ENCODE measurements around the gene LCLAT1. TPM values are rescaled to one million over a fixed set of nuclear protein-coding genes. Genes with fewer than 3 reads are reported as not detected.

Gene LCLAT1
- total and polyA plus RNA-seq, 2 of the 4 experiments (the other 2 are of a cell fraction), result 7.5 to 11.5 TPM

DNA sequence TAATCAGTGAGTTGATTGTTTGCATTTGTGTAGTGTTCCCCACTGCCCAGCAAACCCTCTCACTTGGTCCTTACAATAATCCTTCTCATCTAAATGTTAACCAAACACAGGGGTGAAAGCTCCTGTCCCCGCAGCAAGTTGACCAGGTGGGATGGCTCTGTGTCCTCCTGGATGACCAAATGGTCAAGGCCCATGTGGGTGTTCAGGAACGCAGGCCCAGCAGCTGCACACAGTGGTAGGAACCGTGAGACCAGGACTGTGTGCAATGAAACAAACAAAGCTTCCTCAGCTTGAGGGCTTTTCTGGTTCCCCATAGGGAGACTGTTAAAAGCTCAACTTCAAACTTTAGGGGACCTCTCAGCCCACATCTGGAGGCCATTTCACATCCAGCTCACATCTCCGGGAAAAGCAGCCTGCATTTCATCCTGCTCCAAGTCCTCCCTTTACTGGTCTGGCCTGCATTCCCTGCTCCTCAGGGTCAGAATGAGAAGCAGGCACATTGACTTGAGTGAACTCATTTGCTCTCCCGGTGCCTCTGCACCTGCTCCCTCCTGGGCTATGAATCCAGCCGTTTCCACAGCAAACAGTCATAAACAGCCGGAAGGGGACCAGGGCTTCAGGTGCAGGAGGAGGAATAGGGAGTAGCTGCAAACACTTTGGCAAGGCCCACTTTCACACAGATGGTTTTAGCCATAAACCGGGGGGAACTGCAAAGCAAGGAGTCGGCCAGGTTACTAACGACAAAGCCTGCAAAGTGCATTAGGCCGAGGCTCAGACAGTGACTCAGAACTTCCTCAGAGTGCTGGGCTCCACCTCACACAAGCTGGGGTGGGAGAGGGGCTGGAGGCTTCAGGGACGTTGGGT lies 215.5 kb downstream of the LCLAT1 start (continued):
- TF ChIP-seq, protein P1, sequence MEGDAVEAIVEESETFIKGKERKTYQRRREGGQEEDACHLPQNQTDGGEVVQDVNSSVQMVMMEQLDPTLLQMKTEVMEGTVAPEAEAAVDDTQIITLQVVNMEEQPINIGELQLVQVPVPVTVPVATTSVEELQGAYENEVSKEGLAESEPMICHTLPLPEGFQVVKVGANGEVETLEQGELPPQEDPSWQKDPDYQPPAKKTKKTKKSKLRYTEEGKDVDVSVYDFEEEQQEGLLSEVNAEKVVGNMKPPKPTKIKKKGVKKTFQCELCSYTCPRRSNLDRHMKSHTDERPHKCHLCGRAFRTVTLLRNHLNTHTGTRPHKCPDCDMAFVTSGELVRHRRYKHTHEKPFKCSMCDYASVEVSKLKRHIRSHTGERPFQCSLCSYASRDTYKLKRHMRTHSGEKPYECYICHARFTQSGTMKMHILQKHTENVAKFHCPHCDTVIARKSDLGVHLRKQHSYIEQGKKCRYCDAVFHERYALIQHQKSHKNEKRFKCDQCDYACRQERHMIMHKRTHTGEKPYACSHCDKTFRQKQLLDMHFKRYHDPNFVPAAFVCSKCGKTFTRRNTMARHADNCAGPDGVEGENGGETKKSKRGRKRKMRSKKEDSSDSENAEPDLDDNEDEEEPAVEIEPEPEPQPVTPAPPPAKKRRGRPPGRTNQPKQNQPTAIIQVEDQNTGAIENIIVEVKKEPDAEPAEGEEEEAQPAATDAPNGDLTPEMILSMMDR (conservative IDR thresholded peaks at IDR 0.05; ENCODE audit: low read depth, low read length), result no peak
- TF ChIP-seq BHLHE40 (IDR thresholded peaks at IDR 0.05; ENCODE audit: low read depth, low read length), result no peak

DNA sequence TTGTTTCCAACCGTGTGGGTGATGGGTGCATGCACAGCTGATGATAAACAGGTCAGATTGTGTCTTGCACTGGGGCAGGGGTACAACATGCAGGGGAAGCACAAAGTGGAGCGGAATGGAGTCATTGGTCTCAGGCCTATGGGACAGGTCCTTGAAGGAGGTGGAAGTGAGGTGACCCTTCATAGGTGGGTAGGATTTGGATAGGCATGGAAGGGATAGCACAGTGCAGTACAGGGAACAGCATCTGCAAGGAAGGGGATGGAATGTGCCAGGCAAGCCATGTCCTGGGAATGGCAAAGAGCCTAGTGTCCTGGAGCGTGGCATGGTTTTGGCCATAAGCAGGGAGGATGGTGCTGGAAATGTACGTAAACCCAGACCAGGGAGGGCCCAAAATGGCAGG lies 216.3 kb downstream of the LCLAT1 start:
- WGBS, 2 experiments (ENCODE audit: extremely low coverage in 2 of 2, insufficient read length in 1 of 2), result 100% methylated on average over 2 of the region's 4 CpGs; no CpG with 5 or more reads in 1 of the 2 experiments
- H3K4me3 ChIP-seq (ENCODE audit: insufficient read depth, low read depth, low read length), result no peak overlapping the region
- peak overlapping the region; percentile 100 for H2BK120ac ChIP-seq (ENCODE audit: low read depth, low read length)
- H2AFZ ChIP-seq (replicated peaks; ENCODE audit: low read length, poor library complexity), result peak overlapping the region; percentile 79
- peak overlapping the region; percentile 61; the same call in 2 of the 3 replicates for H2BK15ac ChIP-seq (ENCODE audit: low read depth, low read length)
- no peak overlapping the region for H3K4me2 ChIP-seq (ENCODE audit: low read depth, low read length)
- BruUV-seq (replicated peaks), result no TSS peak
- H3K9me3 ChIP-seq (ENCODE audit: control insufficient read depth, insufficient read depth, low read length), result no peaks in the 10 kb centered on the region
- peaks cover 26% of the 10 kb centered on the region for H3K4me1 ChIP-seq (ENCODE audit: control insufficient read depth, insufficient read depth, low read length)
- peak overlapping the region; percentile 52 for H2BK5ac ChIP-seq (ENCODE audit: low read depth, low read length, poor library complexity, severe bottlenecking)
- H4K8ac ChIP-seq (ENCODE audit: low read depth in 2 of 2, low read length in 2 of 2), result peak overlapping the region; percentile 12 to 62; a peak in 3 of 4 replicates
- H2BK20ac ChIP-seq (ENCODE audit: low read depth, low read length), result peak overlapping the region; percentile 100
- no peaks in the 10 kb centered on the region for H4K20me1 ChIP-seq (ENCODE audit: insufficient read depth, low read length)
- H3K79me1 ChIP-seq (ENCODE audit: low read depth in 1 of 2, low read length in 2 of 2), result peaks cover 0 to 16% of the 10 kb centered on the region in 2 experiments; a peak in 3 of 4 replicates
- H3K23ac ChIP-seq (ENCODE audit: low read depth, low read length), result peak overlapping the region; percentile 45
- H3K27me3 ChIP-seq (ENCODE audit: control insufficient read depth, insufficient read depth, low read length), result no peaks in the 10 kb centered on the region
- H3K18ac ChIP-seq (ENCODE audit: low read depth, low read length), result peak overlapping the region; percentile 68; the same call in 1 of the 2 replicates
- H3K4ac ChIP-seq (ENCODE audit: low read depth, low read length), result peak overlapping the region; percentile 84
- in situ Hi-C loops (cut with MboI; ENCODE audit: low sequenced_read_pairs) (no loop called here), dilution Hi-C loops (cut with HindIII; ENCODE audit: low sequenced_read_pairs, unreplicated experiment) (no loop called here), intact Hi-C loops (cut with micrococcal nuclease) (no loop called here)
- ChIA-PET CTCF (no interaction called here), POLR2A (ENCODE audit: unreplicated experiment) (no interaction called here)
- H2AK9ac ChIP-seq (replicated peaks; ENCODE audit: low read depth, low read length, poor library complexity), result peak overlapping the region; percentile 20
- H3K56ac ChIP-seq (ENCODE audit: extremely low read depth, insufficient read depth, low read length), result no peak overlapping the region
- peak overlapping the region; percentile 15 for H4K91ac ChIP-seq (ENCODE audit: insufficient read depth, low read depth, low read length)
- peaks cover 23% of the 10 kb centered on the region for H3K9me1 ChIP-seq (ENCODE audit: insufficient read depth, low read length)
- no peaks in the 10 kb centered on the region for H3K36me3 ChIP-seq (ENCODE audit: control insufficient read depth, insufficient read depth, low read length)
- peak overlapping the region; percentile 35; the same call in 1 of the 2 replicates for H4K5ac ChIP-seq (ENCODE audit: low read depth, low read length)
- H2AK5ac ChIP-seq (ENCODE audit: low read depth, low read length), result peak overlapping the region; percentile 89
- H3K9ac ChIP-seq (ENCODE audit: low read depth, low read length), result no peak overlapping the region
- peak overlapping the region; percentile 75 for H3K14ac ChIP-seq (replicated peaks; ENCODE audit: low read depth, low read length)
- no peak for DNase-seq
- no peak for ATAC-seq (ENCODE audit: low read depth)
- H3K27ac ChIP-seq (ENCODE audit: insufficient read depth, low read length), result no peak overlapping the region
- no peak for TF ChIP-seq MAFK (IDR thresholded peaks at IDR 0.05; ENCODE audit: low read depth, low read length)
- TF ChIP-seq, protein P2, sequence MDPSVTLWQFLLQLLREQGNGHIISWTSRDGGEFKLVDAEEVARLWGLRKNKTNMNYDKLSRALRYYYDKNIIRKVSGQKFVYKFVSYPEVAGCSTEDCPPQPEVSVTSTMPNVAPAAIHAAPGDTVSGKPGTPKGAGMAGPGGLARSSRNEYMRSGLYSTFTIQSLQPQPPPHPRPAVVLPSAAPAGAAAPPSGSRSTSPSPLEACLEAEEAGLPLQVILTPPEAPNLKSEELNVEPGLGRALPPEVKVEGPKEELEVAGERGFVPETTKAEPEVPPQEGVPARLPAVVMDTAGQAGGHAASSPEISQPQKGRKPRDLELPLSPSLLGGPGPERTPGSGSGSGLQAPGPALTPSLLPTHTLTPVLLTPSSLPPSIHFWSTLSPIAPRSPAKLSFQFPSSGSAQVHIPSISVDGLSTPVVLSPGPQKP (IDR thresholded peaks at IDR 0.05; ENCODE audit: borderline replicate concordance, low read depth, low read length), result no peak
- TF ChIP-seq, protein P1 (conservative IDR thresholded peaks at IDR 0.05; ENCODE audit: low read depth, low read length), result no peak
- no peak for TF ChIP-seq MAZ (IDR thresholded peaks at IDR 0.05; ENCODE audit: borderline replicate concordance, low read depth, low read length)
- no peak for TF ChIP-seq NFE2L2 (IDR thresholded peaks at IDR 0.05; ENCODE audit: low read depth, low read length)
- no peak for TF ChIP-seq BHLHE40 (IDR thresholded peaks at IDR 0.05; ENCODE audit: low read depth, low read length)
- no peak for TF ChIP-seq RFX5 (IDR thresholded peaks at IDR 0.05; ENCODE audit: low read depth, low read length)
- TF ChIP-seq RAD21 (IDR thresholded peaks at IDR 0.05; ENCODE audit: low read length), result no peak
- no peak for TF ChIP-seq CEBPB (IDR thresholded peaks at IDR 0.05; ENCODE audit: low read depth, low read length)
